Spleen (tissue), 7 donors: Measurements from ENCODE around the gene SGIP1.

Experiments
- CTCF ChIP-seq, 11 experiments: fragments of 200-600 bp in 7 of 11; fragments of 450-650 bp in 4 of 11; sonication (generic) in 4 of 11; IDR thresholded peaks in 8 of 11; conservative IDR thresholded peaks in 3 of 11; 1 replicate in 7 of 11; 2 replicates in 4 of 11; pipeline versions ENCODE4 v1.4.0 to v1.8.0; 2016 to 2021; ENCODE audit warnings: antibody characterized with exemption in 11 of 11, inconsistent platforms in 4 of 11, mild to moderate bottlenecking in 1 of 11
- POLR2AphosphoS5 ChIP-seq, 3 donors: sonication (generic); formaldehyde crosslinking; IDR thresholded peaks; one replicate each; pipeline ENCODE4 v1.5.1; 2017; ENCODE audit warnings: antibody characterized with exemption in 3 of 3
- donor health status: DM: no; HTN: no; CAD: no; lungs with moderate emphysema.
- donor health status: DM: no; HTN: no; CAD: no.
- donor health status: DM: no; HTN: no; CAD: no.

GRCh38 chr1:66494482-66494881 lies 39.5 kb upstream of the SGIP1 start:
- TF ChIP-seq CTCF (IDR thresholded peaks at IDR 0.05 in 8 of 11, conservative IDR thresholded peaks at IDR 0.05 in 3 of 11) (no peak), POLR2AphosphoS5 (IDR thresholded peaks at IDR 0.05) (no peak)
